Upper lobe of left lung (tissue), 6 donors: ENCODE measurements around the gene UNC80. TPM values are rescaled to one million over a fixed set of nuclear protein-coding genes. Genes with fewer than 3 reads are reported as not detected.
A peak's percentile ranks its signal among the peaks of the same experiment; 100 is the strongest.

Experiments
- ATAC-seq, 2 donors: fragments of 200-7000 bp; cut with Tn5 transposase; one replicate each; pipeline ENCODE4 v1.9.1; 2022; ENCODE audit warnings: mild to moderate bottlenecking in 2 of 2, moderate library complexity in 2 of 2; ENCODE audit not compliant: low FRiP score in 2 of 2
- DNase-seq, 2 donors: peaks; one replicate each; pipeline ENCODE4 v3.0.0-alpha.2; 2019 to 2020
- H3K27ac ChIP-seq, 4 donors: fragments of 200-600 bp; sonication (generic); one replicate each; pipeline ENCODE4 v1.5.1; 2016 to 2019
- H3K27me3 ChIP-seq, 4 donors: fragments of 200-600 bp; sonication (generic); one replicate each; pipeline ENCODE4 v1.5.1; 2017 to 2019
- H3K36me3 ChIP-seq, 4 donors: fragments of 200-600 bp; sonication (generic); one replicate each; pipeline ENCODE4 v1.5.1; 2016 to 2019
- H3K4me1 ChIP-seq, 4 donors: fragments of 200-600 bp; sonication (generic); one replicate each; pipeline ENCODE4 v1.5.1; 2018 to 2019
- H3K4me3 ChIP-seq, 4 donors: fragments of 200-600 bp; sonication (generic); one replicate each; pipeline ENCODE4 v1.5.1; 2017 to 2019; ENCODE audit warnings: mild to moderate bottlenecking in 2 of 4, moderate library complexity in 1 of 4
- H3K9me3 ChIP-seq, 4 donors: fragments of 200-600 bp; sonication (generic); one replicate each; pipeline ENCODE4 v1.5.1; 2018 to 2019
- EP300 ChIP-seq, 4 donors: sonication (generic); formaldehyde crosslinking; IDR thresholded peaks; one replicate each; pipeline ENCODE4 v1.5.1; 2017; ENCODE audit warnings: antibody characterized with exemption in 4 of 4, control low read depth in 2 of 4
- POLR2A ChIP-seq, 4 donors: fragments of 450-650 bp; IDR thresholded peaks; one replicate each; pipeline ENCODE4 v1.5.1; 2016 to 2017; ENCODE audit warnings: antibody characterized with exemption in 4 of 4, mild to moderate bottlenecking in 2 of 4
- POLR2AphosphoS5 ChIP-seq, 2 donors: sonication (generic); formaldehyde crosslinking; IDR thresholded peaks; one replicate each; pipeline ENCODE4 v1.5.1; 2017; ENCODE audit warnings: antibody characterized with exemption in 2 of 2
- WGBS, 2 donors: methylation state at CpG; one replicate each; pipeline ENCODE4 v1.1.5; 2017 to 2018; 5-methylcytosine and 5-hydroxymethylcytosine counted together
- total RNA-seq, 6 donors: library from RNA; depleted of rRNA in 4 of 6; stranded (reverse); fragments of >200 nt in 4 of 6; gene quantifications; one replicate each; pipeline versions ENCODE4 v1.1.0 to v1.2.1, GENCODE V29; 2016 to 2021
- TF ChIP-seq, protein P1 (sequence below), 6 experiments: fragments of 450-650 bp in 4 of 6; fragments of 200-600 bp in 2 of 6; sonication (generic) in 2 of 6; IDR thresholded peaks; one replicate each; pipeline ENCODE4 v1.5.1; 2016 to 2019; ENCODE audit warnings: antibody characterized with exemption in 6 of 6
- donor health status: DM: no; HTN: no; CAD: no; lungs with moderate emphysema.
- donor health status: DM: no; HTN: yes; CAD: no; lungs with severe emphysema.

Gene UNC80
- total RNA-seq, 6 donors from 2014 or later, result under 0.01 to 0.39 (median 0.13) TPM; not detected in 1

DNA sequence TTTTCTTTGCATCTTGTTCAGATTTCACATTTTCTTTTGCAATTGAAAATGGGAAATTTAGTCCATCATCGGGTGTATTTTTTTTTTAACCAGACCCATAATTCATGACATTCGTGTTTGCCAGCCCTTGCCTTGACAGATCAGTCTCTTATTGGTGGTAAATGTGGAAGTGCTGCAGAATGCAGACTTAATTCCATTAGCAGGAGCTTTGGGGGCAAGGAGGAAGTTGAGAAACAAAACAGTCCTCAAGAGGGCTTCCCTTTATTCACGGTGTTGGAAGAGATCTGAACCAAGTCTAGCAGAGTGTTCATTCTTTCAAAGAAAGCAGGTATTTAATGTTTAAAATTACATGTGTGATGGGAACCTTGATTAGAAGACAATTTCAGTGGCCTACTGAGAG lies 214.2 kb downstream of the UNC80 start:
- DNase-seq, result no peak
- Histone ChIP-seq H3K4me1 (no peaks in the 10 kb centered on the region), H3K36me3 (no peaks in the 10 kb centered on the region), H3K27me3 (no peaks in the 10 kb centered on the region), H3K9me3 (no peaks in the 10 kb centered on the region), H3K27ac (no peak overlapping the region), H3K4me3 (no peak overlapping the region)
- 39 to 46% methylated on average over 3 of the region's 3 CpGs for WGBS, 2 donors
- TF ChIP-seq, protein P1, sequence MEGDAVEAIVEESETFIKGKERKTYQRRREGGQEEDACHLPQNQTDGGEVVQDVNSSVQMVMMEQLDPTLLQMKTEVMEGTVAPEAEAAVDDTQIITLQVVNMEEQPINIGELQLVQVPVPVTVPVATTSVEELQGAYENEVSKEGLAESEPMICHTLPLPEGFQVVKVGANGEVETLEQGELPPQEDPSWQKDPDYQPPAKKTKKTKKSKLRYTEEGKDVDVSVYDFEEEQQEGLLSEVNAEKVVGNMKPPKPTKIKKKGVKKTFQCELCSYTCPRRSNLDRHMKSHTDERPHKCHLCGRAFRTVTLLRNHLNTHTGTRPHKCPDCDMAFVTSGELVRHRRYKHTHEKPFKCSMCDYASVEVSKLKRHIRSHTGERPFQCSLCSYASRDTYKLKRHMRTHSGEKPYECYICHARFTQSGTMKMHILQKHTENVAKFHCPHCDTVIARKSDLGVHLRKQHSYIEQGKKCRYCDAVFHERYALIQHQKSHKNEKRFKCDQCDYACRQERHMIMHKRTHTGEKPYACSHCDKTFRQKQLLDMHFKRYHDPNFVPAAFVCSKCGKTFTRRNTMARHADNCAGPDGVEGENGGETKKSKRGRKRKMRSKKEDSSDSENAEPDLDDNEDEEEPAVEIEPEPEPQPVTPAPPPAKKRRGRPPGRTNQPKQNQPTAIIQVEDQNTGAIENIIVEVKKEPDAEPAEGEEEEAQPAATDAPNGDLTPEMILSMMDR (IDR thresholded peaks at IDR 0.05), result no peak
- TF ChIP-seq POLR2A (IDR thresholded peaks at IDR 0.05) (no peak), POLR2AphosphoS5 (IDR thresholded peaks at IDR 0.05) (no peak), EP300 (IDR thresholded peaks at IDR 0.05) (no peak)
- ATAC-seq, result peak in 1 of 2 donors; percentile 67

DNA sequence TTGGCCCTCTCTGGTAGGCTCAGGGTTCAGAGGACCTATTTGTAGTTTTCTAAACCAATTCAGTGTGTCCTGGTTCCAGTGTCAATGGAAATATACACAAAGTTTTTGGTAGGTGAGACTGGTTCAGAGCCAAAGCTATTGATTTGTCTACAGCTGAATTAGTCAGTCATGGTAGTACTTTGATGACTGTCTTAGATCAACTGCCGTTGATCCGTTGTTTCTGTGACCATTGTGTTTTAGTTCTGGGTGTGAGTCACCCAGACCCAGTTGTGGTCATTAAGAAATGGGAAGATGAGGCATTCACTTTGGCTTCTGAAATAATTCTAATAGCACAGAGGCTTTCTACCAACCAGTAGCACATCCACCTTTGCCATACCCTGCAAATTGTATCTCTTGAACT lies 214.8 kb downstream of the UNC80 start:
- WGBS, 2 donors, result 74 to 89% methylated on average over 2 of the region's 2 CpGs
- TF ChIP-seq POLR2AphosphoS5 (IDR thresholded peaks at IDR 0.05), result no peak
- TF ChIP-seq POLR2A (IDR thresholded peaks at IDR 0.05), result no peak
- no peak for TF ChIP-seq EP300 (IDR thresholded peaks at IDR 0.05)
- TF ChIP-seq, protein P1 (IDR thresholded peaks at IDR 0.05), result no peak
- no peak overlapping the region for H3K4me3 ChIP-seq

DNA sequence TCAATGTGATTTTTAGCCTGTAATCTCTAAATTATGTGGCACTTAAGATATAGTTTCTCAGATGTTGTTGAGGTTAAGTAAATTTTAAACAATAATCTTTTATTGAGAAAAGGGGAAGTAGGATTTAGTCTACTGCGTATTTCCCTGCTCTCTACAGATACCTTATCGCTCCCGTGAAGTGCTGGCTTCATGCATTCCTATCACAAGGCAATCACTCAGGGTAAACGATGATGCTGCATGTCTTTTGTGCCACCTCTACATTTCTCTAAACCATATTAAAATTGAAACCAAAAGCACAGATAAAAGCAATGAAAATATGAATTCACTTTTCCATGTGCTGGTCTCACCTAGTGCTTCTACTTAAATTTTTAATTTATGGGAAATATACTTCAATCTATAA lies 216.4 kb downstream of the UNC80 start:
- H3K4me3 ChIP-seq, result no peak overlapping the region
- H3K4me1 ChIP-seq, result no peaks in the 10 kb centered on the region
- no peak for TF ChIP-seq POLR2A (IDR thresholded peaks at IDR 0.05)
- no peak for TF ChIP-seq EP300 (IDR thresholded peaks at IDR 0.05)
- TF ChIP-seq, protein P1 (IDR thresholded peaks at IDR 0.05), result no peak
- TF ChIP-seq POLR2AphosphoS5 (IDR thresholded peaks at IDR 0.05), result no peak
- DNase-seq (no peak), ATAC-seq (no peak)
- no peaks in the 10 kb centered on the region for H3K36me3 ChIP-seq
- H3K27me3 ChIP-seq, result no peaks in the 10 kb centered on the region
- 53 to 56% methylated on average over 4 of the region's 4 CpGs for WGBS, 2 donors
- no peaks in the 10 kb centered on the region for H3K9me3 ChIP-seq
- no peak overlapping the region for H3K27ac ChIP-seq

More for the DNA sequence above, 214.8 kb downstream of the UNC80 start:
- H3K27me3 ChIP-seq, result no peaks in the 10 kb centered on the region
- no peaks in the 10 kb centered on the region for H3K9me3 ChIP-seq
- H3K27ac ChIP-seq, result no peak overlapping the region
- no peak for ATAC-seq
- H3K36me3 ChIP-seq, result no peaks in the 10 kb centered on the region
- no peak for DNase-seq
- H3K4me1 ChIP-seq, result no peaks in the 10 kb centered on the region

DNA sequence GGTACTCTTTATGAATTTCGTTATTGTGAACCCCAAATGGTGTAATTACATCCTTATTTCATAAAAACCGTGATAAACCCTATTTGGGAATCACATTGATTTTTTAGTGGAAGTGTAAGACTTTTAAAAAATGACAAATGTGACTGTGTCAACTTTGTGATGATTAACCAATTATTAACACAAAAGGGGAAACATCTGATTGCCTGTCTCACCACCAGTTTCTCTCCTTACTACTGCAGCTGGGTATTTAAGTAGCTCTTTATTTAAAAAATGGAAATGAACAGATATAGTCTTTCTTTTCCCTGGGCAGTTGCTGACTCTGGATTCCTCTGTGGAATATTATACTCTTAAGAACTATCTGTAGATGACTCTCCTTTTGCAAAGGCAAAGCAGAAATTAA lies 219.2 kb downstream of the UNC80 start:
- WGBS, 2 donors, result 83 to 86% methylated on average over 2 of the region's 2 CpGs
- Histone ChIP-seq H3K4me1 (no peaks in the 10 kb centered on the region), H3K4me3 (no peak overlapping the region), H3K36me3 (no peaks in the 10 kb centered on the region), H3K9me3 (no peaks in the 10 kb centered on the region), H3K27me3 (no peaks in the 10 kb centered on the region), H3K27ac (no peak overlapping the region)
- ATAC-seq (no peak), DNase-seq (no peak)
- TF ChIP-seq, protein P1 (IDR thresholded peaks at IDR 0.05), result no peak
- no peak for TF ChIP-seq POLR2AphosphoS5 (IDR thresholded peaks at IDR 0.05)

DNA sequence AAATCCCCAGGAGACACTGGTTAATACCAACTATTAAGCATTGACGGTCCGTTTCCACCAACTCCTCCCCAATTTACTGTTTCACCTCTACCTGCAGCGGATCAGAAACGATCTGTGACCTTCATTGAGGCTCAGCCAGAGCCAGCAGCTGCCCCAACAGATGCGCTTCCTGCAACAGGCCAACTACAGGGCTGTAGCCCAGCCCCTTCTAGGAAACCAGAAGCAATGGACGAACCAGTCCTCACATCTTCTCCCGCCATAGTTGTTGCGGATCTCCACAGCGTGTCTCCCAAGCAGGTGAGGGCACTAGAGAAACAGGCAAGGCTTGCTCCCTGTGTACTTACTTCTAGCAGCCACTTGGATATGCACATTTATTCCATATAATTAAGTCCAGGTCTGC lies 222.3 kb downstream of the UNC80 start:
- Histone ChIP-seq H3K27me3 (no peaks in the 10 kb centered on the region), H3K9me3 (no peaks in the 10 kb centered on the region), H3K4me3 (no peak overlapping the region), H3K4me1 (no peaks in the 10 kb centered on the region), H3K27ac (no peak overlapping the region), H3K36me3 (no peaks in the 10 kb centered on the region)
- ATAC-seq, result no peak
- WGBS, 2 donors, result 89 to 97% methylated on average over 7 to 9 of the region's 9 CpGs
- TF ChIP-seq POLR2A (IDR thresholded peaks at IDR 0.05) (no peak), POLR2AphosphoS5 (IDR thresholded peaks at IDR 0.05) (no peak), EP300 (IDR thresholded peaks at IDR 0.05) (no peak)
- TF ChIP-seq, protein P1 (IDR thresholded peaks at IDR 0.05), result no peak
- no peak for DNase-seq
